T-helper 9 cell (primary cell): ENCODE results near the gene GNL3.
"Not testable (repeated sequence)": the region's sequence is repeated elsewhere in the genome, so short reads cannot be mapped to it uniquely, and the experiment has no call there.

Experiments used
- DNase-seq: peaks from one replicate; pipeline ENCODE4 v3.0.0-alpha.2; 2020
- total RNA-seq, 2 donors: gene quantifications; one replicate each; lab custom pipeline; 2026; lab: John Stamatoyannopoulos, UW

Gene GNL3, protein sequence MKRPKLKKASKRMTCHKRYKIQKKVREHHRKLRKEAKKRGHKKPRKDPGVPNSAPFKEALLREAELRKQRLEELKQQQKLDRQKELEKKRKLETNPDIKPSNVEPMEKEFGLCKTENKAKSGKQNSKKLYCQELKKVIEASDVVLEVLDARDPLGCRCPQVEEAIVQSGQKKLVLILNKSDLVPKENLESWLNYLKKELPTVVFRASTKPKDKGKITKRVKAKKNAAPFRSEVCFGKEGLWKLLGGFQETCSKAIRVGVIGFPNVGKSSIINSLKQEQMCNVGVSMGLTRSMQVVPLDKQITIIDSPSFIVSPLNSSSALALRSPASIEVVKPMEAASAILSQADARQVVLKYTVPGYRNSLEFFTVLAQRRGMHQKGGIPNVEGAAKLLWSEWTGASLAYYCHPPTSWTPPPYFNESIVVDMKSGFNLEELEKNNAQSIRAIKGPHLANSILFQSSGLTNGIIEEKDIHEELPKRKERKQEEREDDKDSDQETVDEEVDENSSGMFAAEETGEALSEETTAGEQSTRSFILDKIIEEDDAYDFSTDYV
- total RNA-seq, result 120 to 154 reads per million in 2 donors

DNA sequence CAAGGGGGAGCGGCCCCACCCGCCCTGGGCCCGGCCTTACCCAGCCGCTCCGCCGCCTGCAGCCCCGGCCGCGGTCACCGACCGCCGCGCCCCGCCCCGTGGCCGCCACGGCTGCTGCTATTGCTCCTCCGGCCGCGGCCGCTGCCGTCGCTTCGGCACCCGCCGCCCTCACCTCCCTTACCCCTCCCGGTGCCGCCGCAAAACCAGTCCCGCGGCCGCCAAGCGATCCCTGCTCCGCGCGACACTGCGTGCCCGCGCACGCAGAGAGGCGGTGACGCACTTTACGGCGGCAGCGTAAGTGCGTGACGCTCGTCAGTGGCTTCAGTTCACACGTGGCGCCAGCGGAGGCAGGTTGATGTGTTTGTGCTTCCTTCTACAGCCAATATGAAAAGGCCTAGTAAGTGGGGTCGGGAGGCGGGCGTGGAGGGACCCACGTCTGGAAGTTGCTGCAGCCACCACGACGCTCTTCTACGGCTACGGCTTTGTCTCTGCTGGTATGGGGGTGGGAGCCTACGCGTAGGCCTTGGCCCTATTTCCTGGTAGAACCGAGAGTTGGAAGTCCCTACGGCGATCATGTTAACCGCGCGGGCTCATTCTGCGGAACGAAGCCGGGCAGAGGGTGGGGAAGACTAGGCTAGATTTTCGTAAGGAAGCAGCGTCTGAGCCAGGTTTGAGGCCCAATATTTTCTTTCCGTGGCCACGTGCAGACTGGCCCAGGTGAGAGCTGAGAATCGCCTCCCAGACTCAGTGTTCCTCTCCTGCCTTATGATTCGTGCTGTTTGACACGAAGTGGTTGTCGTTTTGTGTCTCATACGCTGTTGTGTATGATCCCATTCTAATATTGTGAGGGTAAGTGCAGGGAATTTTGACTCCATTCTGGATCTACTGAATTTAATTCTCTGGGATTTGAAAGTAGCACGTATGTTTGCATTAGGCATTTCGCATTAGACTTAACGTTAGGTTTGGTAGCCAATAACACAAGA lies at the start of gene GNL3, which contains the start of gene PBRM1:
Gene GNL3, plus strand, starts transcription at position 324 of the 983 bp plus-strand sequence. Its CDS starts 61 bp downstream, at position 385.
Gene PBRM1, minus strand, starts transcription at position 205 of the 983 bp plus-strand sequence.
- peak; percentile 86 for DNase-seq

DNA sequence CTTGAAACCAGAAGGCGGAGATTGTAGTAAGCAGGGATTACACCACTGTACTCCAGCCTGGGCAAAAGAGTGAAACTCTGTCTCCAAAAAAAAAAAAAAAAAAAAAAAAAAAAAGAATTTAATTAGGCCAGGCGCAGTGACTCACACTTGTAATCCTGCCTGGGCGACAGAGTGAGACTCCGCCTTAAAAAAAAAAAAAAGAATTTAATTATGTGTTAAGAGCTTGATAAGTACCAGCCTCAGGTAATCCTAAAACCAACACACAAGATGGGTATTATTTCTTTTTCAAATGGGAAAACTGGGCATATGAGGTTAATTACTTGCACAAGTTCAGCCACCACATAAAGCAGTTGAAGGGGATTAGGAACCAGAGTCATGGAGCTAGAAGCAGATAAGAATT lies 49.2 kb upstream of the GNL3 start:
- DNase-seq, result no peak

DNA sequence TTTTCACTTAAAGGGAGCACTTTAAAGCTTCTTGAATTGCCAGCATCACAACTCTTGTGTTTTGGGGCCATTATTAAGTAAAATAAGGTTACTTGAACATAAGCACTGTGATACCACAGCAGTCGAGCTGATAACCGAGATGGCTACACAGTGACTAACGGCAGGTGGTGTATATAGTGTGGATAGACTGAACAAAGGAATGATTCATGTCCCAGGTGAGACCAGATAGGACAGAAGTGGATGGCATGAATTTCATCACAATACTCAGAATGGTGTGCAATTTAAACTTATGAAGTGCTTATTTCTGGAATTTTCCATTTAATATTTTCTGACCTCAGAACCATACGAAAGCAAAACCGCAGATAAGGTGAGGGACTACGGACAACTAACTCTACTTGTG lies 40.3 kb upstream of the GNL3 start:
- no peak for DNase-seq

DNA sequence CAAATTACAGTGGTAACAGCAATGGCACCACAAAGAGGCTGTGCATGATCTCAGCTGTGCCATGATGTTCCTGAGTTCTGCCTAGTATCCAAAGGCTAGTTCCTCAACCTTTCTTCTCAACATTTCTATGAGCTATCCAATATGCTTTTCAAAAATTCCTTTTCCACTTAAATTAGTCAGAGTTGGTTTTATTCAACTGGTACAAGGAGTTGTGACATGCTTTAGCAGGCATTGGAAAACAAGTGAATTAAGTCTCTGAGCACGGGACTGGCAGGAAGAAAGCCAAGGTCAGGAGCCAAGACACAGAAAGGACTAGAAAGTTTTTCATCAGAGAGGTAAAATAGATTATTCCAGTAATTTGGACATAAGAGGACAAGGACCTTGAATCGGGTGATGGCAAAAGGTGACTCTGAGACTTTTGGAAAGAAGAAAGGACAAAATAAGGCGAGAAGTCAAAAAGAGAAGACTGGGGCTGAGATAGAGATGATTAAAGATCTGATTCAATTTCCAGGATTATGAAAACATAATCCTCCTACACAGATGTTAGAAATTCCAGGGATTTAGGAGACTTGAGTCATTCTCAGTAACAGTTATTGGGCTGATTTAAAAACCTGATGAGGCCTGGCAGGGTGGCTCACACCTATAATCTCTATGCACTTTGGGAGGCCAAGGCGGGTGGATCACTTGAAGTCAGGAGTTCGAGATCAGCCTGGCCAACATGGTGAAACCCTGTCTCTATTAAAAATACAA lies 36.2 kb upstream of the GNL3 start:
- DNase-seq, result no peak

DNA sequence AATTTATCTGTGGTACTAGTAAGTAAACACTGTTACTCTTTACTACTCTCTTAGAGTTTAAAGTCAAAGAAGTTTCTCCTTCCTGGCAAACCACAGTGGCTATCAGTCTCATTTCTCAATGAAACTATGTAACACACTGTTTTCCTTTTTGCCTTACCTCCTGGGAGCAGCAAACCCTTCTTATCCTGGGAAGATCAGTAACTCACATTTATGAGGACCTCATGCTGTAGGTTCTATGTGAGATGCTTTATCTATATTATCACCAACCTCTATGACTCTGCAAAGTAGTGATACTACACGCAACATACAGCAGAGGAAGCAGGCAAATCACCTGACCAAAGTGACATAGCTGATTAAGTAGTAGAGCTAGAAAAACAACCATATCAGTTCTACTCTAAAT lies 35.4 kb upstream of the GNL3 start:
- no peak for DNase-seq

DNA sequence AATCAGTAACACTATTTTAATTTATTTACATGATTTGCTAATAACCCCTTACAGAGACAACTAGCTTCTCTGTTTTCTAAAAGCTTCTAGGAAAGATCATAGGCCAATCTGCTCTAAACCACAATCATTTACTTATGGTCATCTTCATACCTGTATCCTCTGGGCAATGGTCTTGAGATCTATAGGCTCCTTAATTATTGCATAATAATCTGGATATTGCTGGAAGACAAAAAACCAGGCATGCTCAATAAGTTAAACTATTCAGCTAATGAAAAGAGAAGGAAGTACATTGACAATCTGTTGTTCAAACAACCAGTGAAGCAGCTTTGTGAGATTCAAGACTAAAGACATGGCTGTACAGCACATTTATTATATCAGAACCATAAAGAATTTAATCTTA lies 34.2 kb upstream of the GNL3 start:
- DNase-seq, result no peak

DNA sequence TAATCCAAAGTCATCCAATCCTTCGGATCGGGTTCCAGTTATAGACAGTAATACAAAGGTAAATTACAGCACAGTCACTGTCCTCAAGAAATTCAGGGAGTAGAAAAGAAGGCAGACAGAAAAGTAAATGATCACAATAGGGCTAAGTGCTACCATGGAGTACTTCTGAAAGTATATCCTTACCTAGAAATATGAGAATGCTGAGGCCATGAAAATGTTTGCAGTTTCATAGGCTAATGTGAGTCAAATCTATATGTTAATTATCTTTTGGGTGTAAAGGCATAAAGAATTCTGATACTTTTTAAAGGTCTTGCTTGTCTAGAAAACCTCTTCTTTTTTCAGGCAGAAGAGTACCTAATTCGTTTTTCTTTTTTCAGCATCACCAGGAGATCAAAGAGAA lies 29.9 kb upstream of the GNL3 start:
- DNase-seq, result no peak

DNA sequence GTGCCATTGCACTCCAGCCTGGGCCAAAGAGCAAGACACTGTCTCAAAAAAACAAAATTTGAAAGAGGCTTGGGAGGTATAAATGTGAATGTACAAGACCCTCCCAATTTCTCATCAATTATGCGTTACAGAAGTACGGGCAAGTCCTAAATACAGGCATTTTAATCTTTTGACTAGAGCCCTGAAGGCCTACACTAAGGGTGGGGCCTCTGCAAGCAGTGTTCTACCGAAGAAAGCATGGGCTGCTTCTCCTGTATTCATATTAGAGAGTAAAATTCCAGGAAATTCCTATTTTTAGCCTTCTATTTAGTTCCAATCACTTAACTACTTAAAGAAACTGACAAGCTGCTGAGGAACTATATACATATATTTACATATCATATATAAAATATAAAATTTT lies 25.8 kb upstream of the GNL3 start:
- DNase-seq, result no peak

DNA sequence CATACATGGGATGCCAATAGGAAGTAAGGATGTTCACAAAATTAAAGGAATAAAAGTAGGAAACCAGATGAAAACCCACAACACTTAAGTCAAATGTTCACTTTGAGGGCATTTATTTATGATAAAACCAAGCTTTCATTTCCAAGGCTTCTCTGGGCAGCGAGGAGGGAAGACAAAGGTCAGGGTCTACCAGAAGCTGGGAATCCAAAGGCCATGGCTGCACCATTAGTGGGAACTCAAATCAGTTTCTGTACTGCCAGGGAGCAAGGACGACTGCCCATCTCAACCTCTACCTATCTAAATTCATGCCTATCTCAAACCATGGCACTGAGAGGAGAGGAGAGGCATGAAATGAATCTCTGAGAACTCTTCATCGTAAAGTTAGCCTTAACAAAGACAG lies 22.7 kb upstream of the GNL3 start:
- DNase-seq, result no peak

DNA sequence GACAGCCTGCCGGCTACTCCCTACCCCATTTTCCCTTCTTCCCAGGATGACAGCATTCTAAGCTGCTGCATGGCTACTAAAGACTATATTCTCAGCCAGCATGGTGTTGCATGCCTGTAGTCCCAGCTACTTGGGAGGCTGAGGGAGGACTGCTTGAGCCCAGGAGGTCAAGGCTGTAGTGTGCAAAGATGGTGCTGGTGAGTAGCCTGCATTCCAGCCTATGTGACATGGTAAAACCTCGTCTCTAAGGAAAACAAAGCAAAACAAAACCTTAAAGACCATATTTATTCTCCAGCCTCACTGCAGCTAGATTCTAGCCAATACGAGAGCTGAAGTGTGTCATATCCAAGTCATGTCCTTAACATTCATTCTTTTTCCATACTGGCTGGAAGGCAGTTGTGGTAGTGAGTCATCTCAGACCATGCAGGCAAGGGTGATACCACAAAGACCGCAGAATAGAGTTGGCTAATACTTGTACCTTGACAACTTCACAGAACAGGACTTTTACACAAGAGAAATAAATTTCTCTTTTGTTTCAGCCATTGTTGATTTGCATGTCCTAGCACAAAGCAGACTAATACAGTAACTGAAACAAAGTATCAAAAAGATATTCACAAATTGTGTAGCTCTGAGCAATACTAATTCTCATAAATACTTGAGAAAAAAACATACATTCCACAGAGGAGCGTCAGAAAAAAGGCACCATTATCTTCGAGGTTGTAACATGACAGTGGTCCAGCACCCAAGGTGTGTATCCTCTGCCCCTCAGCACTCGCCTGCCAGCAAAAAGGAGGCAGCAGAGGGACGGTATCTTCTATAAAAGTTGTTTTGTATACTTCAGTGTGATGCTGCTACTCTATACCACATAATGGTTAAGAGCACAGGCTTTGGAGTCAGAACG lies 15.0 kb upstream of the GNL3 start:
- no peak for DNase-seq

DNA sequence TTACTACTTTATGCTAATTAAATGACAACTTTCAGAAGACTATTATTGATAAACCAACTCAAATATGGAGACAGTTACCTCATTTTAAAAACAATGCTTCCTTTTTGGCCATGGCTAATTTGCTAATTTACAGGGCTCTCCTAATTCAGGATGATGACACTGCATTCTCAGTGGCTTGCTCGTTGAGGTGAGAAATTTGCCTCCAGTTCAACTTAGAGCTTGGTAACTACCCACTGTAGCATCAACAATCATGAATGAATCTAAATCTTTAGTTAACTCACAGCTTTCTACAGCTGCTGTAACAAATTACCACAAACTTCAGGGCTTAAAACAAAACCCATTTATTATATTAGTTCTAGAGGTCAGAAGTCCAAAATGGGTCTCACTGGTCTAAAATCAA lies 14.2 kb upstream of the GNL3 start:
- no peak for DNase-seq

DNA sequence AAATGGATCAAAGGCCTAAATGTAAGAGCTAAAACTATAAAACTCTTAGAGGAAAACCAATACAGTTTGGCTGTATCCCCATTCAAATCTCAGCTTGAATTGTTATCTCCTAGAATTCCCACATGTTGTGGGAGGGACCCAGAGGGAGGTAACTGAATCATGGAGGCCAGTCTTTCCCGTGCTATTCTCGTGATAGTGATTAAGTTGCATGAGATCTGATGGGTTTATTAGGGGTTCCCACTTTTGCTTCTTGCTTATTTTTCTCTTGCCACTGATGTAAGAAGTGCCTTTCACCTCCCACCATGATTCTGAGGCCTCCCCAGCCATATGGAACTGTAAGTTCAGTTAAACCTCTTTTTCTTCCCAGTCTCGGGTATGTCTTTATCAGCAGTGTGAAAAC lies 9.6 kb upstream of the GNL3 start:
- DNase-seq, result not testable (repeated sequence)

DNA sequence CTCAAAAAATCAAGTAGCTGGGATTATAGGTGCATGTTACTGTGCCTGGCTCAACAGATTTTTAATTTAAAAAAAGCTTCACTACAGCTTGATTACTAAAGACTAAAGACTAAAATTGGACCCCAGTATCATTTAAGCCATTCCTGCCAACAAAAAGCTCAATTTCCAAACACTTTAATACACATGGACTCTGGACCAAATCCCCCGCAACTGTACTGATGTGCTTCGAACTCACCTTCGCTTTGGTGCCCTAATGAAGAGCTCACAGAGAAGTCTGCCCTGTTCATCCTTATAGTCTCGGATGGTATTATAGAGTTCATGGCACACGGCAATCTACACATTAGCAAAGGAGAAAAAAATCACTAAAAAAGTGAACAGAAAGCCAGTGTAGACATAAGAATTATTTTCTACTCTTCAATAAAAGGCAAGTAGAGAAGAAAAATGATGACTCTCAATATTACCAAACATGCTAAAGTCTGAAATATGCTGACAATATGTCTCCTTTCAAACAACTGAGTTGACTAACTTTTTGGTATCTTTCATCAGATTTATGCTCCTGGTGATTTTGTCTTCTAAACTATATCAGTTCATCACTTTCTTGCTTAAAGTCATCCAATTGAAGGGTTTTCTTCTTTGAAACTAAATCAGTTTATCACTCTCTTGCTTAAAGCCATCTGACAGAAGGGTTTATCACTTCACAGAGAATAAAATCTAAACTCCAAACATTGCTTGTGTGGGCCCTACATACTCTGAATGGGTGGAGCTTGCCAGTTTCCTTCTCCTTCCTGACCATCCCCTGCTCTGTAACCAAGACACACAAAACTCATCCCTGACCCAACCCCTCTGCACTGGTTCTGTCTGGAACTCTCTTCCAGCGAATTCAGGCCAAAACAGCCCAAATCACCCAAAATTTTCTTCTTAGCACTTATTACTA lies 7.3 kb upstream of the GNL3 start:
- DNase-seq, result no peak

DNA sequence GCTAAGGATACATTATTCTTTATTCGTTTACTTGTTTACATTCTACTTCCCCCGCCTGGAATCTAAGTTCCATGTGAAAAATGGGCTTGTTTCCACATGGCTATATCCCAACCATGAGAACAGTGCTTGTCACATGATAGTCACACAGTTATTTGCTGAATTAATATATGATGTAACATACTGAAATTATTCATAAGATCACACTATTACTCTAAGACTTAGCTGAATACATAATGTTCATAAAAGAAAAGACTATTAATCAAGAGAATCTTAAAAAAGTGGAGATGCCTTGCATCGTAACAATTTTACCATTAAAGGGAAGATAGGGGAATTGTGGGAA lies 6.7 kb upstream of the GNL3 start:
- no peak for DNase-seq

DNA sequence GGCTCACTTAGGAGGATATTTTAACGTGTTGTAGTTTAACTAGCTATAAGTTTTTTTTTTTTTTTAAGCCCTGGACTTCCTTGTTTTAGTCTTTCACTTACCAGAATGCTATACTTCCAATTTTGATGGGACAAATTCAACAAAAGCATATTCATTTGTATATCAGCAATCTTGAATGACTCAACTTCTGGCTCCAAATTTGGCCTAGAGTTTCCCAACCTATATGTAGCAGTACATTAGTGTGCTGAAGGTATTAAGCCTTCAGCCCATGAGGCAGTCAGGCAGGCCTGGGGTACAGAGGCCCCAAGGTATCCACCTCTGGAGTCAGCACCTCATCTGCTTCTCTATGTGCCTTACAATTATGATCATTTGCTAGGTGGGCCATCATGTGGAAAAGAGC lies 6.0 kb upstream of the GNL3 start:
- DNase-seq, result no peak

DNA sequence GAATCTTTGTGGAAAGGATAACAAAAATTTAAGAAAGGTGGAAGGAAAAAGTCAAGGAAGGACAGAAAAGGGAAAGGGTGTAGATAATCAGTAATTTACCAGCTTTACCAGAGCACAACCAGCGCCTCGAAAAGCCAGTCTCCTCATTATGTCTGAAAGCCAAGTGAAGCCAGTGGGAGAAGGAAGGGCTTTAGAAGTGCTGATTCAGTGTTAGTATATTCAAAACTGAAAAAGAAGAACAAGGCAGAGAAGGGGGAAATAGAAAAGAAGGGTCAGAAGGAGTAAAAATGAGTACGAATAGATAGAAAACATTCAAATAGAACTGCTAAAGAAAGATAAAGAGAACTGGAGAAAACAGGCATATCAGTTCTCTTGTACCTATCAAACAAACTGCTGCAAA lies 4.2 kb upstream of the GNL3 start:
- DNase-seq, result no peak

DNA sequence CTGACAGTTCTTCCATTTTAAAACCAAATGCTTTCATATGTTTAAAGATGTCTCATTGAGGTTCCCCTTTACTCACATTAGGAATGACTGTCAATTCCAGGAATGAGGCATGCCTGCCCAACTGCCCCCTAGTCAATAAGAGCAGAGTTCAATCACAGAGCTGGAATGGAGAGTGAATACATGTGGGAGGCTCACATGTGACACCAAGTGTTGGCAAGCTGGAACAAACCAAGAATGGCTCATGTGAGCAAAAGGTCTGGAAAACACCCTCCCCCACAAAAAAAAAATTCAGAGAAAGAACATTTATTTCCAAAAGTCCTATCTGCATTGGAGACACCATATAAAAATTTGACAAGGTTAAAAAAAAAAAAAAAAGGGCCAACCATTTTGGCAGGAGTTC lies 3.8 kb upstream of the GNL3 start:
- no peak for DNase-seq

DNA sequence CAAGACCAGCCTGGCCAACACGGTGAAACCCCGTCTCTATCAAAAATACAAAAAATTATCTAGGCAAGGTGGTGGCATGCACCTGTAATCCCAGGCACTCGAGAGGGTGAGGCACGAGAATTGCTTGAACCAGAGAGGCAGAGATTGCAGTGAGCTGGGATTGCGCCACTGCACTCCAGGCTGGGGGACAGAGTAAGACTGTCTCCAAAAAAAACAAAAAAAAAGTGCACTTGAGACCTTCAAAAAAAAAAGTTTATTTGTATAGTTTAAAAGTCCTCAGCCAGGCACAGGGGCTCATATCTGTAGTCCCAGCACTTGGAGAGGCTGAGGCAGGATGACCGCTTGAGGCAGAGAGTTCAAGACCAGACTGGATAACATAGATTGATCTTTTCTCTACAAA lies 2.2 kb upstream of the GNL3 start:
- DNase-seq, result no peak

DNA sequence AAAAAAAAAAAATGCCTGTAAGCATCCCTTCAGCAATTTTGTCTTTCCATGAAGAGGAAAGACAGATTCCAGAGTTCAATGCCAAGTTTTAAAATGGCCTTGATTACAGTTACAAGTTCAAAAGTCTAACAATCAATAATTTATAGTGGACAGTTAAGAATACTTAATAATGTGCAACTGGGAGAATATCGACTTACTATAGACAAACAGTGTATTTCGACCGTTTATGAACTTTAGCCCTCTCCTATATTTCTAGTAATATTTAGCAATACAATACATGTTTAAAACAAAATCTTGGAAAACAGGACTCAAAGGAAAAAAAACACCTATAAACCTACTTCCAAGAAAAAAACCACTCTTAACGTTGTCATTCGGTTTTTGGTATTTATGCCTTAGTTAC lies 1.6 kb upstream of the GNL3 start:
- no peak for DNase-seq

DNA sequence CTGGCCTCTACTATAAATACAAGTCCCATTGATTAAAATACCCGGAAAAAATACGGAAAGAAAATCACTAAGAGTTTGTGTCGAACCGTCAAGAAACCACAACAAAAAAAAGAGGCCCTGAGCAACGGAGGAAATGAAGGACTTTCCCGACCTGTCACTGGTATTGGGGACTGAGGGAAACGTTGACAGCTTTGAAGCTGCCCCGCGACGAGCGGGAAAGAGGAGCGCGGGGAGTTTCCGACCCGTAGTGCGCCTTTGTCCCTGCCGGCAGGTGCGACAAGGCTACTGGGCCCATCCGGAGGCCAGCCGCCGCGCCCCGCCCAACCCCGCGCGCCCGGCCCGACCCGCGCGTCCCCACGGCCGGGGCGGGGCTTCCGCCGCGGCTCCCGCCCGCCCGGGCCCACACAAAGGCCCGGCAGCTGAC lies 535 bp upstream of the GNL3 start:
- peak; percentile 72 for DNase-seq
